ENCODE measurements around the gene ZCCHC14. TPM values are rescaled to one million over a fixed set of nuclear protein-coding genes. Genes with fewer than 3 reads are reported as not detected.
"Not testable (repeated sequence)": the region's sequence is repeated elsewhere in the genome, so short reads cannot be mapped to it uniquely, and the experiment has no call there.

Gene ZCCHC14
- total RNA-seq, 2 experiments from 2014 or later: 8.7 to 10.6 TPM

GRCh38 chr16:87534751-87535150 lies 41.9 kb upstream of the ZCCHC14 start:
- H3K4me3 Mint-ChIP-seq: no peak overlapping the region
- intact Hi-C loops (cut with micrococcal nuclease): no loop called here
- DNase-seq: no peak
- CTCF ChIA-PET: interaction anchor here (0.9 kb wide), 1 partner anchor 101 kb away, joined by 3 read pairs; no protein-coding TSS in a partner anchor
- no peak overlapping the region for H3K27ac Mint-ChIP-seq
- H3K36me3 Mint-ChIP-seq: peaks cover 7% of the 10 kb centered on the region
- peaks cover 8% of the 10 kb centered on the region for H3K4me1 Mint-ChIP-seq (ENCODE audit: low read depth)
- peaks cover 21% of the 10 kb centered on the region for H3K9me3 Mint-ChIP-seq
- POLR2A ChIA-PET: no interaction called here
- H3K27me3 Mint-ChIP-seq: peaks cover 38% of the 10 kb centered on the region

- peaks cover 8% of the 10 kb centered on the region for H3K4me1 Mint-ChIP-seq (ENCODE audit: low read depth)
- H3K9me3 Mint-ChIP-seq: peaks cover 28% of the 10 kb centered on the region
- POLR2A ChIA-PET: no interaction called here
- CTCF ChIA-PET: interaction anchor here (2.1 kb wide), 1 partner anchor 101 kb away, joined by 9 read pairs; no protein-coding TSS in a partner anchor
- no peak overlapping the region for H3K4me3 Mint-ChIP-seq
- peaks cover 37% of the 10 kb centered on the region for H3K27me3 Mint-ChIP-seq
- intact Hi-C loops (cut with micrococcal nuclease): no loop called here
- no peak for DNase-seq
- no peak overlapping the region for H3K27ac Mint-ChIP-seq
- H3K36me3 Mint-ChIP-seq: peaks cover 11% of the 10 kb centered on the region
Measured at GRCh38 chr16:87534030-87534653, 41.3 kb upstream of the ZCCHC14 start.

- intact Hi-C loops (cut with micrococcal nuclease): no loop called here
- Mint-ChIP-seq H3K9me3 (peaks cover 30% of the 10 kb centered on the region), H3K36me3 (peaks cover 11% of the 10 kb centered on the region), H3K4me3 (no peak overlapping the region), H3K27me3 (peaks cover 37% of the 10 kb centered on the region), H3K4me1 (ENCODE audit: low read depth) (peaks cover 1% of the 10 kb centered on the region), H3K27ac (no peak overlapping the region)
- ChIA-PET POLR2A (no interaction called here), CTCF (interaction anchor here (2.1 kb wide), 1 partner anchor 102 kb away, joined by 9 read pairs; no protein-coding TSS in a partner anchor)
- DNase-seq: no peak
Measured at GRCh38 chr16:87533061-87533460, 40.2 kb upstream of the ZCCHC14 start.

- Mint-ChIP-seq H3K36me3 (peaks cover 11% of the 10 kb centered on the region), H3K27ac (no peak overlapping the region), H3K27me3 (peaks cover 33% of the 10 kb centered on the region), H3K4me3 (no peak overlapping the region), H3K4me1 (ENCODE audit: low read depth) (no peaks in the 10 kb centered on the region), H3K9me3 (peaks cover 30% of the 10 kb centered on the region)
- intact Hi-C loops (cut with micrococcal nuclease): no loop called here
- ChIA-PET CTCF (no interaction called here), POLR2A (no interaction called here)
- no peak for DNase-seq
Measured at GRCh38 chr16:87531418-87531817, 38.6 kb upstream of the ZCCHC14 start.

- Mint-ChIP-seq H3K4me3 (no peak overlapping the region), H3K9me3 (peaks cover 28% of the 10 kb centered on the region), H3K36me3 (peaks cover 11% of the 10 kb centered on the region), H3K27ac (no peak overlapping the region), H3K27me3 (peaks cover 30% of the 10 kb centered on the region), H3K4me1 (ENCODE audit: low read depth) (no peaks in the 10 kb centered on the region)
- POLR2A ChIA-PET: interaction anchor here (0.5 kb wide), 1 partner anchor 516 kb away, joined by 3 read pairs; no protein-coding TSS in a partner anchor
- intact Hi-C loops (cut with micrococcal nuclease): no loop called here
- CTCF ChIA-PET: interaction anchor here (2.4 kb wide), 1 partner anchor 108 kb away, joined by 10 read pairs; no protein-coding TSS in a partner anchor
- DNase-seq: no peak
Measured at GRCh38 chr16:87528690-87529579, 36.1 kb upstream of the ZCCHC14 start.

GRCh38 chr16:87527055-87527724 lies 34.4 kb upstream of the ZCCHC14 start:
- Mint-ChIP-seq H3K27me3 (peaks cover 21% of the 10 kb centered on the region), H3K9me3 (peaks cover 15% of the 10 kb centered on the region), H3K4me3 (no peak overlapping the region), H3K27ac (no peak overlapping the region), H3K4me1 (ENCODE audit: low read depth) (no peaks in the 10 kb centered on the region), H3K36me3 (peaks cover 6% of the 10 kb centered on the region)
- DNase-seq: no peak
- ChIA-PET CTCF (no interaction called here), POLR2A (no interaction called here)
- intact Hi-C loops (cut with micrococcal nuclease): no loop called here

GRCh38 chr16:87526238-87526947 lies 33.6 kb upstream of the ZCCHC14 start:
- intact Hi-C loops (cut with micrococcal nuclease): no loop called here
- no peak overlapping the region for H3K4me3 Mint-ChIP-seq
- H3K36me3 Mint-ChIP-seq: peaks cover 6% of the 10 kb centered on the region
- H3K4me1 Mint-ChIP-seq (ENCODE audit: low read depth): no peaks in the 10 kb centered on the region
- DNase-seq: no peak
- no peak overlapping the region for H3K27ac Mint-ChIP-seq
- CTCF ChIA-PET: no interaction called here
- peaks cover 19% of the 10 kb centered on the region for H3K27me3 Mint-ChIP-seq
- peaks cover 12% of the 10 kb centered on the region for H3K9me3 Mint-ChIP-seq
- POLR2A ChIA-PET: no interaction called here

GRCh38 chr16:87525352-87525751 lies 32.5 kb upstream of the ZCCHC14 start:
- Mint-ChIP-seq H3K27ac (no peak overlapping the region), H3K4me1 (ENCODE audit: low read depth) (no peaks in the 10 kb centered on the region), H3K9me3 (peaks cover 12% of the 10 kb centered on the region), H3K36me3 (peaks cover 4% of the 10 kb centered on the region), H3K27me3 (peaks cover 14% of the 10 kb centered on the region), H3K4me3 (no peak overlapping the region)
- DNase-seq: no peak
- intact Hi-C loops (cut with micrococcal nuclease): no loop called here
- ChIA-PET POLR2A (no interaction called here), CTCF (no interaction called here)

- intact Hi-C loops (cut with micrococcal nuclease): no loop called here
- Mint-ChIP-seq H3K4me3 (no peak overlapping the region), H3K4me1 (ENCODE audit: low read depth) (no peaks in the 10 kb centered on the region), H3K9me3 (peaks cover 5% of the 10 kb centered on the region), H3K27me3 (peaks cover 9% of the 10 kb centered on the region), H3K36me3 (peaks cover 2% of the 10 kb centered on the region), H3K27ac (no peak overlapping the region)
- CTCF ChIA-PET: no interaction called here
- POLR2A ChIA-PET: no interaction called here
- no peak for DNase-seq
Measured at GRCh38 chr16:87524407-87524806, 31.6 kb upstream of the ZCCHC14 start.

GRCh38 chr16:87523605-87524004 lies 30.8 kb upstream of the ZCCHC14 start:
- peaks cover 12% of the 10 kb centered on the region for H3K27me3 Mint-ChIP-seq
- DNase-seq; intact Hi-C loops (cut with micrococcal nuclease); H3K9me3 Mint-ChIP-seq; H3K4me1 Mint-ChIP-seq (ENCODE audit: low read depth); H3K4me3 Mint-ChIP-seq; CTCF ChIA-PET; H3K36me3 Mint-ChIP-seq; POLR2A ChIA-PET; H3K27ac Mint-ChIP-seq: not testable (repeated sequence)

GRCh38 chr16:87521764-87522163 lies 28.9 kb upstream of the ZCCHC14 start:
- CTCF ChIA-PET: not testable (repeated sequence)

GRCh38 chr16:87519170-87519569 lies 26.3 kb upstream of the ZCCHC14 start:
- POLR2A ChIA-PET, H3K27ac Mint-ChIP-seq: not testable (repeated sequence)

More at GRCh38 chr16:87521764-87522163, 28.9 kb upstream of the ZCCHC14 start:
- H3K9me3 Mint-ChIP-seq; DNase-seq; H3K4me3 Mint-ChIP-seq; H3K4me1 Mint-ChIP-seq (ENCODE audit: low read depth); intact Hi-C loops (cut with micrococcal nuclease); POLR2A ChIA-PET; H3K36me3 Mint-ChIP-seq; H3K27ac Mint-ChIP-seq: not testable (repeated sequence)
- H3K27me3 Mint-ChIP-seq: peaks cover 11% of the 10 kb centered on the region

More at GRCh38 chr16:87519170-87519569, 26.3 kb upstream of the ZCCHC14 start:
- H3K4me3 Mint-ChIP-seq; intact Hi-C loops (cut with micrococcal nuclease); CTCF ChIA-PET; H3K9me3 Mint-ChIP-seq; H3K27me3 Mint-ChIP-seq; H3K36me3 Mint-ChIP-seq; DNase-seq; H3K4me1 Mint-ChIP-seq (ENCODE audit: low read depth): not testable (repeated sequence)

All from activated CD4-positive, alpha-beta memory T cell treated with anti-CD3 and anti-CD28 coated beads for 36 hours (primary cell).